SK-N-SH (cell line): ENCODE measurements around the gene ADAMTS15. TPM values are rescaled to one million over a fixed set of nuclear protein-coding genes. Genes with fewer than 3 reads are reported as not detected.

ENCODE experiments used
- CTCF ChIA-PET: fragments of 300-600, 350-600 bp; formaldehyde crosslinking; extraction: SDS; loops from one replicate; lab custom pipeline; 2021; lab: Yijun Ruan, JAX
- POLR2A ChIA-PET: fragments of 350-600 bp; sonication (Branson Sonifier 250); formaldehyde crosslinking; extraction: SDS; loops from one replicate; lab custom pipeline; 2020; ENCODE audit warnings: antibody characterized with exemption, inconsistent platforms; lab: Yijun Ruan, JAX
- DNase-seq: peaks from one replicate; pipeline ENCODE4 v3.0.0; 2012
- H2AFZ ChIP-seq: fragments of 200-600 bp; sonication (generic); 2 replicates; pipeline ENCODE4 v1.8.1; 2016; ENCODE audit warnings: antibody characterized with exemption, mild to moderate bottlenecking, low read depth
- H3F3A ChIP-seq: fragments of 200-600 bp; sonication (generic); replicated peaks from 2 replicates; pipeline ENCODE3; 2016; ENCODE audit warnings: antibody characterized with exemption, mild to moderate bottlenecking; ENCODE audit not compliant: insufficient read depth
- H3K27ac ChIP-seq, 2 experiments: fragments of 200-500 bp in 1 of 2; fragments of 200-600 bp in 1 of 2; sonication (Bioruptor generic) in 1 of 2; sonication (generic), shearing (Covaris generic) in 1 of 2; 2 replicates each; pipeline versions ENCODE4 v1.5.1 to v1.6.1; 2014 to 2016; ENCODE audit warnings: low read depth in 2 of 2, inconsistent platforms in 1 of 2, low read length in 1 of 2, mild to moderate bottlenecking in 1 of 2, mixed read lengths in 1 of 2
- H3K27me3 ChIP-seq: fragments of 200-600 bp; sonication (generic), shearing (Covaris generic); 2 replicates; pipeline ENCODE4 v1.6.1; 2016; ENCODE audit warnings: mixed run types; ENCODE audit not compliant: insufficient read depth
- H3K36me3 ChIP-seq, 2 experiments: fragments of 200-500 bp in 1 of 2; fragments of 200-600 bp in 1 of 2; sonication (Bioruptor generic) in 1 of 2; sonication (generic) in 1 of 2; replicated peaks in 1 of 2; 2 replicates each; pipeline versions ENCODE3 to v1.5.1; 2014 to 2016; ENCODE audit warnings: low read length in 1 of 2, mild to moderate bottlenecking in 1 of 2; ENCODE audit not compliant: insufficient read depth in 2 of 2, control insufficient read depth in 1 of 2
- H3K4me1 ChIP-seq, 2 experiments: fragments of 200-500 bp in 1 of 2; fragments of 200-600 bp in 1 of 2; sonication (Bioruptor generic) in 1 of 2; sonication (generic), shearing (Covaris generic) in 1 of 2; 2 replicates each; pipeline versions ENCODE4 v1.5.1 to v1.6.1; 2014 to 2016; ENCODE audit warnings: low read depth in 1 of 2, low read length in 1 of 2, mixed run types in 1 of 2; ENCODE audit not compliant: insufficient read depth in 2 of 2, control insufficient read depth in 1 of 2
- H3K4me2 ChIP-seq: fragments of 200-600 bp; sonication (generic), shearing (Covaris generic); 2 replicates; pipeline ENCODE4 v1.6.1; 2017; ENCODE audit warnings: mixed run types
- H3K4me3 ChIP-seq, 2 experiments: fragments of 200-500 bp in 1 of 2; fragments of 200-600 bp in 1 of 2; sonication (Bioruptor generic) in 1 of 2; sonication (generic), shearing (Covaris generic) in 1 of 2; 2 replicates each; pipeline versions ENCODE4 v1.5.1 to v1.8.1; 2014 to 2016; ENCODE audit warnings: low read depth in 2 of 2, inconsistent platforms in 1 of 2, low read length in 1 of 2, mild to moderate bottlenecking in 1 of 2, mixed read lengths in 1 of 2, moderate library complexity in 1 of 2
- H3K79me2 ChIP-seq: fragments of 200-600 bp; sonication (generic); 2 replicates; pipeline ENCODE4 v1.8.1; 2017; ENCODE audit warnings: mild to moderate bottlenecking; ENCODE audit not compliant: insufficient read depth
- H3K9ac ChIP-seq: fragments of 200-600 bp; sonication (generic); 2 replicates; pipeline ENCODE4 v1.6.1; 2017; ENCODE audit warnings: mixed run types
- H3K9me2 ChIP-seq: fragments of 200-600 bp; sonication (generic); 2 replicates; pipeline ENCODE4 v1.6.1; 2017; ENCODE audit warnings: mixed run types
- H3K9me3 ChIP-seq: fragments of 200-600 bp; sonication (generic); 2 replicates; pipeline ENCODE4 v1.6.1; 2017; ENCODE audit warnings: mixed run types, mild to moderate bottlenecking, moderate library complexity
- H4K20me1 ChIP-seq: fragments of 200-600 bp; sonication (generic); 2 replicates; pipeline ENCODE4 v1.6.1; 2017; ENCODE audit warnings: mild to moderate bottlenecking, mixed run types; ENCODE audit not compliant: insufficient read depth
- ELF1 ChIP-seq: IDR thresholded peaks from 2 replicates; pipeline ENCODE4 v1.4.0; 2012
- EP300 ChIP-seq, 2 experiments: IDR thresholded peaks; 2 replicates each; pipeline versions ENCODE4 v1.4.0 to v1.6.1; 2012; ENCODE audit warnings: borderline replicate concordance in 1 of 2, low read depth in 1 of 2, low read length in 1 of 2
- FOXJ3 ChIP-seq: sonication (generic); formaldehyde crosslinking; IDR thresholded peaks from 2 replicates; pipeline ENCODE4 v1.5.1; 2020; ENCODE audit warnings: mild to moderate bottlenecking, missing genetic modification reagents
- MXI1 ChIP-seq: IDR thresholded peaks from 2 replicates; pipeline ENCODE4 v1.6.1; 2012; ENCODE audit warnings: mild to moderate bottlenecking, low read depth, low read length, improper control_type of control experiment
- RCOR1 ChIP-seq: fragments of 150-350 bp; IDR thresholded peaks from 2 replicates; pipeline ENCODE4 v1.6.1; 2017; ENCODE audit warnings: antibody characterized with exemption, low read length
- RXRA ChIP-seq: IDR thresholded peaks from 2 replicates; pipeline ENCODE4 v1.4.0; 2012; ENCODE audit warnings: low read depth, mild to moderate bottlenecking, borderline replicate concordance
- WGBS: methylation state at CpG from one replicate; pipeline ENCODE4 v1.1.6; 2017; ENCODE audit warnings: low lambda C conversion rate; 5-methylcytosine and 5-hydroxymethylcytosine counted together
- polyA plus RNA-seq, 3 experiments: library from polyadenylated mRNA; depleted of rRNA; stranded (reverse); fragments of >200 nt; gene quantifications; 2 replicates each; pipeline ENCODE4 v1.2.3, GENCODE V29; 2012
- TF ChIP-seq, protein P1 (sequence below): fragments of 200-600 bp; sonication (generic); IDR thresholded peaks from 2 replicates; pipeline ENCODE4 v1.6.1; 2017; ENCODE audit warnings: antibody characterized with exemption, mild to moderate bottlenecking, moderate library complexity

The ADAMTS15 gene
- polyA plus RNA-seq, 1 of the 3 experiments (the other 2 are of a cell fraction), result 1.1 TPM

DNA sequence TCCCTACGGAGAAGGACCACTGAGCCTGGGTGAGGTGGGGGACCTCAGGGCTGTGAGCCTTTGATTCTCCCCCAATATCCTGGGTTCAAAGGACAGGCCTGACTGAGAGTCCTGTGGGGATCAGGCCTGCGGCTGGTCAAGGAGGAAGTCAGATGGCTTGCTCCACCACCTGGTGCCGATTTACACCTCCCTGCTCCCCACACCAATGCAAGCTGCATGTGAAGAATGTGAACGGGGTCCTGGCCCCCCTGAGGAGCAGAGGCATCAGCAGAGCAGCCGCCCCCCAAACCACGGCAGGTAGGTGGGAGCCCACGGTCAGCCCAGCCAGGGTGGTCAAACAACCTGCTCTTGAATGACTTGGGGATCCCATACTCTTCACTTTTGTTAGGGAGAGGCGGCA is 26.7 kb upstream of the ADAMTS15 start:
- Histone ChIP-seq H4K20me1 (no peaks in the 10 kb centered on the region), H3K4me2 (no peak overlapping the region), H3K27ac (no peak overlapping the region), H2AFZ (no peak overlapping the region), H3K9ac (no peak overlapping the region), H3K79me2 (no peaks in the 10 kb centered on the region), H3F3A (no peaks in the 10 kb centered on the region), H3K4me1 (no peaks in the 10 kb centered on the region), H3K9me2 (no peaks in the 10 kb centered on the region), H3K9me3 (no peaks in the 10 kb centered on the region), H3K27me3 (peaks cover 39% of the 10 kb centered on the region), H3K36me3 (no peaks in the 10 kb centered on the region), H3K4me3 (no peak overlapping the region)
- CTCF ChIA-PET, result interaction anchor here (1.2 to 1.4 kb wide), 3 partner anchors 209 to 473 kb away, joined by 3 to 5 read pairs (median 5); no protein-coding TSS in a partner anchor
- 69% methylated on average over 6 of the region's 8 CpGs for WGBS
- TF ChIP-seq EP300 (IDR thresholded peaks at IDR 0.05; ENCODE audit: borderline replicate concordance in 1 of 2, low read depth in 1 of 2, low read length in 1 of 2), result no peak
- no peak for DNase-seq
- POLR2A ChIA-PET, result no interaction called here

DNA sequence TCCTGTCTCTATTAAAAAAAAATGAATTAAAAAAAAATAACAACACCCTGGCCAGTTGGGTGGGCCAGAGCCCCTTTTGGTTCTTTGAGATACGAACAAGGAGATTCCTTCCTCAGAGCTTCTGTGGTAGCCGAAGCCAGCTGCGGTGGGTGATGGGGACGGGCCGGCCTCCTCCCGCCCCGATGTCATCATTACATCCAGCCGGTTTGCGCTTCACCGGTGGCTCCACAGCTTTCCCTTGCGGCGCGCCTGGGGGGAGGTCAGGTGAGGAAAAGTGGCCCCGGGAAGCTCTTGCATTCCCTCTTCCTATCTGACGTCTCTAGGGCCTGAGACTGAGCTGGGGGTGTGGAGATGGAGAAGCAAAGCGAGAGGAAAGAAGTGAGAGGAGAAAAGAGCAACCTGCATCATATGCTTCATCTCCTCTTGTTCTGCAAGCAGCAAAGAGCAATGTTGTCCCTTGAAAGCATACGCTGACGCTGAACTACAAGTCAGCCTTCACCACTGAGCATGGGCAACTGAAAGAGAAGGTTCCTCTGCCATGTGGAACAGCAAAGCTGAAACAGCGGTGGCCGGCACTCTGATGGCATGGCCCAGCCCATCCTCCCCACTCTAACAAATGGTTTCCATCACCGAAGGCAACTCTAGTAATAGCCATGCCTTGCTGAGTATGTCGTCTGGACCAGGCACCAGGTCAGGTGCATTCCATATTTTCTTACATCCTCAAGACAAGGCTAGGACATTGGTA is 26.0 kb upstream of the ADAMTS15 start:
- H3K27ac ChIP-seq, result no peak overlapping the region
- TF ChIP-seq ELF1 (no peak), FOXJ3 (no peak), MXI1 (no peak), RCOR1 (no peak)
- TF ChIP-seq, protein P1, sequence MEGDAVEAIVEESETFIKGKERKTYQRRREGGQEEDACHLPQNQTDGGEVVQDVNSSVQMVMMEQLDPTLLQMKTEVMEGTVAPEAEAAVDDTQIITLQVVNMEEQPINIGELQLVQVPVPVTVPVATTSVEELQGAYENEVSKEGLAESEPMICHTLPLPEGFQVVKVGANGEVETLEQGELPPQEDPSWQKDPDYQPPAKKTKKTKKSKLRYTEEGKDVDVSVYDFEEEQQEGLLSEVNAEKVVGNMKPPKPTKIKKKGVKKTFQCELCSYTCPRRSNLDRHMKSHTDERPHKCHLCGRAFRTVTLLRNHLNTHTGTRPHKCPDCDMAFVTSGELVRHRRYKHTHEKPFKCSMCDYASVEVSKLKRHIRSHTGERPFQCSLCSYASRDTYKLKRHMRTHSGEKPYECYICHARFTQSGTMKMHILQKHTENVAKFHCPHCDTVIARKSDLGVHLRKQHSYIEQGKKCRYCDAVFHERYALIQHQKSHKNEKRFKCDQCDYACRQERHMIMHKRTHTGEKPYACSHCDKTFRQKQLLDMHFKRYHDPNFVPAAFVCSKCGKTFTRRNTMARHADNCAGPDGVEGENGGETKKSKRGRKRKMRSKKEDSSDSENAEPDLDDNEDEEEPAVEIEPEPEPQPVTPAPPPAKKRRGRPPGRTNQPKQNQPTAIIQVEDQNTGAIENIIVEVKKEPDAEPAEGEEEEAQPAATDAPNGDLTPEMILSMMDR, result no peak
- no peaks in the 10 kb centered on the region for H3K9me2 ChIP-seq
- H4K20me1 ChIP-seq, result no peaks in the 10 kb centered on the region
- no peaks in the 10 kb centered on the region; a peak in 1 of 4 replicates for H3K4me1 ChIP-seq
- no peak overlapping the region for H2AFZ ChIP-seq
- no peaks in the 10 kb centered on the region for H3K36me3 ChIP-seq
- no peak overlapping the region for H3K4me2 ChIP-seq
- ChIA-PET POLR2A (no interaction called here), CTCF (interaction anchor here (0.7 kb wide), 1 partner anchor 296 kb away, joined by 3 read pairs; no protein-coding TSS in a partner anchor)
- 71% methylated on average over 15 of the region's 22 CpGs for WGBS
- H3F3A ChIP-seq, result no peaks in the 10 kb centered on the region
- H3K27me3 ChIP-seq, result peaks cover 47% of the 10 kb centered on the region
- no peak for DNase-seq
- H3K4me3 ChIP-seq, result no peak overlapping the region
- H3K79me2 ChIP-seq, result no peaks in the 10 kb centered on the region
- H3K9ac ChIP-seq, result no peak overlapping the region
- no peaks in the 10 kb centered on the region for H3K9me3 ChIP-seq

DNA sequence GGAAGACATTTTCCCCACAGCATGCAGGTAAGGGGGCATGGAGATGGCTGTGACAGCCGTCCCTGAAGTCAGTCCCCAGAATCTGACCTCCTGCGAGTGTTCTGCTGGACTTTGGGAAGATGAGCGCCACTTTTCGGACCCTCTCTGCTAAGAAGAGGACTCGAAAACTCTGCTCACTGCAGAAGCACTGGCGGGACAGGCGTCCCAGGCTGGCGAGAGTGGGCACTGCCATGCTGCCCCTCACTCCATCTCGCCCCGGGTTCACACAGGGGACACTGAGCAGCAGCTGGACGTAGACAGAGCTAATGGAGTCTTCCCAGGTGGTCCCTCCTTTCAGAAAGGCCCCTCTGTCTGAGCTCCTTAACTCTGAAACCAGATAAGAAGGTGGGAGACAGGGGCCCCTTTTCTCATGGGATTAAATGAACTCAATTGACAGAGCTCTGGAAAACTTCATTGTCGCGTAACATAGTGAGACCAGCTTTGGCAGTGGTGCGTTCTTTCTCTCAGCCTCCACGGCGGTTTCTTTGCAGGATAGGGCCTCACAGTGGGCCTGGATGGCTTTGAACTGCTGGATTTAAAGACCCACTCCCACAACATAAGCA is 24.8 kb upstream of the ADAMTS15 start:
- ChIA-PET POLR2A (no interaction called here), CTCF (interaction anchor here (0.6 to 25.8 kb wide), 3 partner anchors 11 to 446 kb away, joined by 3 to 747 read pairs (median 16); no protein-coding TSS in a partner anchor)
- Histone ChIP-seq H3K4me1 (no peaks in the 10 kb centered on the region; a peak in 1 of 4 replicates), H2AFZ (no peak overlapping the region), H4K20me1 (no peaks in the 10 kb centered on the region), H3K4me3 (no peak overlapping the region), H3K9ac (no peak overlapping the region), H3K27ac (no peak overlapping the region), H3K79me2 (no peaks in the 10 kb centered on the region), H3K9me2 (no peaks in the 10 kb centered on the region), H3K36me3 (no peaks in the 10 kb centered on the region), H3F3A (no peaks in the 10 kb centered on the region), H3K27me3 (peaks cover 54% of the 10 kb centered on the region), H3K9me3 (no peaks in the 10 kb centered on the region), H3K4me2 (no peak overlapping the region)
- TF ChIP-seq EP300 (IDR thresholded peaks at IDR 0.05; ENCODE audit: borderline replicate concordance in 1 of 2, low read depth in 1 of 2, low read length in 1 of 2) (no peak), RXRA (no peak)
- no peak for DNase-seq
- 74% methylated on average over 15 of the region's 16 CpGs for WGBS
